DMS153 (cell line): ENCODE results near the gene RNASE12.
"Not testable (repeated sequence)": the region's sequence is repeated elsewhere in the genome, so short reads cannot be mapped to it uniquely, and the experiment has no call there.

Experiments
- DNase-seq: peaks from one replicate; lab custom pipeline; 2025; lab: John Stamatoyannopoulos, UW

Gene RNASE12

GRCh38 chr14:20613094-20614037 lies 22.2 kb upstream of the RNASE12 start:
- peak; percentile 94 for DNase-seq

- DNase-seq: no peak
Observed at GRCh38 chr14:20612403-20612802, 21.2 kb upstream of the RNASE12 start.

DNA sequence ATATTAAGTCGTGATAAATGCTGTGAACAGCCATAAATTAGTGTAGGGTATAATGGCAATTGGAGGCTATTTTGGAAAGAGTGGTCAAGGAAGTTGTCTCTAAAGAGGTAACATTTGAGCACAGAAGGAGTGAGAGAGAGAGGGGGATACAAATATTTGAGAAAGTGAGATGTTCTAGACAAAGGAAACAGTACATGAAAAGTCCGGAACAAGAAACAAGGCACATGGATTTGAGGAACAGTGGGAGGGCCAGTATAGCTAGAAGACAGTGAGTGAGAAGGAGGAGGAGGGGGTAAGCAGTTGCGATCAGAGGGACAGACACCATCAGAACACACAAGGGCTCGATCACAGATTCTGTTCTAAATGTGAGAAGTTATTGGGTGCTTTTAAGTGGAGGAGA lies 20.1 kb upstream of the RNASE12 start:
- no peak for DNase-seq

DNA sequence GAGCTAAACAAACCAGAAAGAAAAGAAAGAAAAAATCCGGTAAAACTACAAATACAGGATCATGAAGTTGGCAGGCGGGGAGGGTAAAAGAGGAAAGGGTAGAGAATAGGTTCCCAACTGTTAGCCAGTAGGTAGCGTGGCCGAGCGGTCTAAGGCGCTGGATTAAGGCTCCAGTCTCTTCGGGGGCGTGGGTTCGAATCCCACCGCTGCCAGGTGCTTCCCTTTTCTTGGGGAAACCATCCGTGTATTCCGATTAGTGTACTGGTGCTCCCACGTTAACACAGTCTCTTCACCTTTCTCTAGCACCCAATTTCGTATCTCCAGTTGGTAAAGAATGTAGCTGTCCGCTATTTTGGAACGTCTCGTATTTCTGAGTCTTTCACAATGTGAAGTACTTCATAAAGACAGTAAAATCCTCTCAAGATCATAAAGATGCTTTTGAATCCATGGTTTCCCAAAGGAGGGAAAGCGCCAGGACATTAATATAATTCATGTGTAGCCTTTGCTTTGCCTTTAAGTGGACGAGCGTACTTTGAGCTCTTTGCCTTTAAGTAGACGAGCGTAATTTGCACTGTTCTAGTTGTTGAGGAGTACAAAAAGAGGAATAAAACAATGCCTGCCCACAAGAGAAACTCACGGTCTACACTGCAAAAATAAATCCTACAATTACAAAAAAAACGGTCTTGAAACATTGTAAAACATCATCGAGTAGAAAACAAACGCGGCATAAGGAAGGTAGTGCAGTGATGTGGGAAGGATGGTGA lies 19.0 kb upstream of the RNASE12 start:
- DNase-seq: peak; percentile 65

- DNase-seq: peak; percentile 74
Observed at GRCh38 chr14:20609215-20610001, 18.2 kb upstream of the RNASE12 start.

DNA sequence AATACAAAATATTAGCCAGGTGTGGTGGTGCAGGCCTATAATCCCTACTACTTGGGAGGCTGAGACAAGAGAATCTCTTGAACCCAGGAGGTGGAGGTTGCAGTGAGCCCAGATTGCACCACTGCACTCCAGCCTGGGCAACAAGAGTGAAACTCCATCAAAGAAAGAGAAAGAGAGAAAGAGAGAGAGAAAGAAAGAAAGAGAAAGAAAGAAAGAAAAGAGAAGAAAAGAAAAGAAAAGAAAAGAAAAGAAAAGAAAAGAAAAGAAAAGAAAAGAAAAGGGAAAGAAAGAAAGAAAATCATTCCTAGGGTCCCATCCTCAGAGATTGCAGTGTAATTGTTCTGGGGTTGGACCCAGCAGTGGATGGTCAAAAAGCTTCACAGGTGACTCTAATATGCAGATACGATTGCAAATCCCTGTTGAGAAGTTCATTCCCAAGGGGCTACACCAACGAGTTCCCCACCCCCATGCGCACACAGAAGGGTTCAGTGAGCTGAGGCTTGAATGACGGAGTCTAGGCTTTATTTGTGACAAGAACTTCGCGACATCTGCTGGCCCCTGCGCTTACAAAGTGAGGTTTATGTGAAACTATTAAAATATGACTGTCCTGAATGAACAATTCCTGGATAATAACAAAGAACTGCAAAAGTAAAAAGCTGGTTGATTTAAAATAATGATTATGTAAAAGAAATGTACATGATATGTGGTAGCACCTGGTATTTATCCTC lies 17.4 kb upstream of the RNASE12 start:
- DNase-seq: no peak

DNA sequence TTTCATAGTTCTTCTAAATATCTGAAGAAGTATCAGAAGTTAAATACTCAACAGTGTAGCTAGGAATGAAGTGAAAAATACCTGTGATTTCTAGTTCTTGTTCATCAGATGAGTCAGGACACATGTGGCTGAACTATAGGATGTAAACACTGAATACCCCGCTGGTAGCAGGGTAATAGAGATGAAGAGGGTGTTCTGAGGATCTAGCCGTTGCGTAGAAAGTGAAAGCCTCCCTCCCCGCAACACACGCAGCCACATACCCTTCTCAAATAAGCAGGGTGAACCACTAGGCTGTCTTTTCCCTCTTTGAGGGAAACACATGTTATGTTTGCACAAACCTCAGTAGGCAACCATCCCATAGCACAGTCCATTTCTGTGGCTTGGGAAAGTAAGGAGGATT lies 16.4 kb upstream of the RNASE12 start:
- no peak for DNase-seq

DNA sequence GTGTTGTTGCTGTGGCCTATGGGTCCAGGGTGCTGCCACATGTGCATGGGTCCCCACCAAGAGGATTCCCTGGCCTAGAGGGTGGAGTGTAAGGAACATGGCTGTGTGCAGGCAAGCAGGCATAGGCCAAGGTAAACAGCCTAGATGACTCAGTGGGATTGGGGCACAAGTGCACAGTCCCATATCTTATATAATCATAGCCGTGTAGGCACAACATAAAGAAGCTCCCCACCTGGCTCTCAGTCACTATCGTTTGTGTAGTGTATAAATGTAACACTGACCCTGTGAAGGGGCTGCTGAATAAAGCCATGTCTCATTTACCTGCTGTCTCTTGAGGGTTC lies 15.7 kb upstream of the RNASE12 start:
- DNase-seq: no peak

- DNase-seq: peak; percentile 15
Observed at GRCh38 chr14:20606190-20606901, 15.2 kb upstream of the RNASE12 start.

DNA sequence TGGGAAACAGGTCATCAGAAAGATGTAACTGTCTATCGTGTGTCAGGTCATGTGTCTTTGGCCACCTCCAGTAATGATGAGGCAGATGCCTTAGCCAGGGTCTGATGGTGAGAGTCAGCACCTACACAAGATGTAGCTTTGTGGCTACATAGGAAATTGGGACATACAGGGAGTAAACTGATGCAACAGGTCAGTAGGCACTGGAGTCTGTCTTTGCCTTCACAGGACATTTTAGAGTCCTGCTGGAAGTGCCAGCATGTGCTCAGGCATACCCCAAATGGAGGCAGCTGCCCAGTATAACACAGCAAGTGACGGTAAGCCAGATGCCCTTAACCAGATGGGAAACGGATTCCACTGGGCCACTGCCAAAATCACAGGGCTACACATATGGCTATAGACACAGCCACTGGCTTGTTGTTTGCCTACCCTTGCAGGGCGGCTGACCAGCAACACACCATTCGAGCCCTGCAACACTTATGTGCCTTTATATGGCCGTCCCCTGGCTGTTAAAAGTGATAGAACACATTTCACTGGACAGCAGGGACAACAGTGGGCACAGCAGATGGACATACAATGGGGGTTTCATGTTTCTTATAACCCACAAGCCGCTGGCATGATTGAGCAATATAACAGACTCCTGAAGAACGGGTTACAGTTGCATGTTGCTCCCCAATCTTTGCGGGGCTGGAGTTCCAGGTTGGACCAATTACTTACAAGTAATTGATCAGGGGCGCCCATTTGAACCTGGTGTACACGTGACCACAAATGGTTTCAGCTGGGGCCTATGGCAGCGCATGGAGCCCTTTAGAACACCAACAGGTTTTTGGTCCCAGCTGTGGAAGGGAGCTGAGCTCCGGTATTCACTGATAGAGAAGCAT lies 12.9 kb upstream of the RNASE12 start:
- no peak for DNase-seq

- no peak for DNase-seq
Observed at GRCh38 chr14:20602583-20602982, 11.4 kb upstream of the RNASE12 start.

GRCh38 chr14:20601522-20601921 lies 10.3 kb upstream of the RNASE12 start:
- DNase-seq: no peak

DNA sequence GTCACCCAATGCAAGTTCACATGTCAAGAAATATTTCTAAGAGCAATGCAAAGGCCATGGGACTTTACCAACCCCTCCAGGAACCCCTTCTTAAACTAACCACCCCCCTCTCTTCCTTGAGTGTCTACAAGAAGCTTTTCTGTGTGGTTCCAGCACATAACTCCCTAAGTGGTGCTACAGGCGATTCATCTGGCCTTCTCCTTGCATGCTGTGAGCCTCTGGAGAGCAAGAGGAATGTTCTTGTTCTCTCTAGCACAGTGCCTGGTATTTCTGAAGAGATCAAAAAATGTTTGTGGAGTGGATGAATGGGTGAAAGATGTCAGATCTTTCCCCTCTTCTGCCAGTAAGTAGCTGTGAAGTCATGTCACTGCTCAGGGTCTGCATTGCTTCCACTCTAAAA lies 5.9 kb upstream of the RNASE12 start:
- DNase-seq: no peak

GRCh38 chr14:20595726-20596125 lies 4.5 kb upstream of the RNASE12 start:
- DNase-seq: not testable (repeated sequence)

DNA sequence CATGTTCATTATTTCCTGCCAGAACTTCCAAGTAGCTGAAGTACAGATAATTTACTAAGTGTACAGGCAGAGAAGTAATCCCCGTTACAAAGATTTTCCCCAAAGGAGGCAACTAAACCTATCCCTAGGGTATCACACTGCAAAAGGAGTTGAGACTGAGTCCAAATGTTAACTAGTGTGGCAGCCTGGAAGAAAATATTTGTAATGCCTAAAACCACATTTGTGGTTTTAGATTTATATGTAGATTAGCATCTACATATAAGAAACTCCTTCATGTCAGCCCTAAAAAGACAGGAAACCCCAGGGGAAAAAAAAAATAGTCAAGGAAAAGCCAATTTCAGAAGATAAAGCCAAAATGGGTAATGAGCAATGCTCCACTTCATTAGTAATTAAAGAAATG lies 1.4 kb upstream of the RNASE12 start:
- no peak for DNase-seq

DNA sequence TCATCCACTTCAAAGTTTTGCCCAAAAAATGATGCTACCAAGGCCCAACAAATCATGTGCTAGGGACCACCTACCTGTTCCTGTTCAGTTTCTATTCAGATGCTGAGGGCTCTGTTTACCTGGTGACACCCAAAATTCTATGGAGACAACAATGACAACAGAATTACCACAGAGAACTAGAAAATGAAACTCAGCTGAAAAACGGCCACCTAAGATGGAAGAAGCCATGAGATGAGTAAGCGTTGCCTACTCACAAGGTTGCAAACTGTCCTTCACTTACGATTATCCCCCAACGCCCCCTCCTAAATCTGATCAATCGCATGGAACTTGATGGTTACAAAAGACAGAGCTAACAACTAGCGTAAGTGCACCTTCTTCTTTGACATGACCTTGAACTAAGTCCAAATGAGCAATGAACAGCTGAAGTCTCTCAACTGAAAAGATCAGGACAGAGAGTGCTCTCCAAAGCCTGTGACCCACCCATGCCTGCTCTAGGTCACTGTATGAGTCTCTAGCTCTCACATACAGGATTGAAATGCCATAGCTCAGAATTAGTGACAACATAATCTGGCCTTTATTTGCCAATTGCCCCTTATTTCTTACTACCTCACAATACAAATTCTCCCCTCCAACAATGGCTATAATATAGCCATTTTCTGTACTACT lies 3.6 kb downstream of the RNASE12 start, which contains the start of gene RNASE11:
Gene RNASE11, minus strand, starts transcription at position 513 of the 666 bp plus-strand sequence.
- DNase-seq: no peak

GRCh38 chr14:20583908-20584307 lies 7.3 kb downstream of the RNASE12 start:
- DNase-seq: no peak

DNA sequence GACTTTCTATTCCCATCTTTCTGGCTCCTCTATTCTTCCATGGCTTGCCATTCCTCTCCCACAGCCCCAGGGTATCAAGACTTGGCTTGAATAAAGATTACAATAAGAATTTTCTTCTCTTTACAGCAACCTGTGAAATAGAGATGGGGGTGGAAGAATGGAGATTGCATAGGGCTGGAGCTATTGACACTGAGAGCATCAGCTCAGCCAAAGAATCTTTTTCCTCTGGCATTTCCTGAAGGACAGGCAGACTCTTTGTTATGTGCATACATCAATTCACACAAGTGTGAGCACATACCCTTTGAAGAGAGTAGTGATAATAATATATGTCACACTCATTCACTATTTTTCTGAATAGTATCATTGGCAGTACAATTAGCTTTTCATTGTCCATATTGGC lies 8.0 kb downstream of the RNASE12 start:
- DNase-seq: no peak

- DNase-seq: no peak
Observed at GRCh38 chr14:20580242-20580641, 10.9 kb downstream of the RNASE12 start.
